C4-2B (cell line): ENCODE results near the gene ADGRV1.

Experiments used
- ZFX ChIP-seq: fragments of 450-650 bp; IDR thresholded peaks from 2 replicates; pipeline ENCODE4 v1.6.1; 2017
- TF ChIP-seq, protein P1 (sequence below): fragments of 450-650 bp; conservative IDR thresholded peaks from 2 replicates; pipeline ENCODE4 v1.5.1; 2017; ENCODE audit warnings: mild to moderate bottlenecking

DNA sequence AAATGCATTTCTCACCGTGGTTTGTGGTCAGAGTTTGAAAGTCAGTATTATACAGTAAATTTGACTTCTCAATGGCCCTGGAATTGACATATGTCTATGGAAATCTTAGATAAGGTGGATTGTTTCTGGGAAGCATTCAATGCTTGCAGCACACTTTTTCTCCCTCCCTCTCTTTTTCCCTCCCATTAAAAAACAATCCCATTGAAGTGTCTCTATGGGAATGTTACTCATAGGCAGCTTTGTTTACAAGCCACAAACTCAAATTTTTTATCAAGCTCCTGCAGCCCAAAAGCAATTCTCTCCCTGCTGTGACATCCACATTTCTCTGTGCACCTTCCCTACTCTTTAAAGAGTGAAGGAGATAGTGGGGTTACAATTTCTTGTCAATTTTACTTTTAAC, 532.4 kb downstream of the ADGRV1 start:
- TF ChIP-seq, protein P1, sequence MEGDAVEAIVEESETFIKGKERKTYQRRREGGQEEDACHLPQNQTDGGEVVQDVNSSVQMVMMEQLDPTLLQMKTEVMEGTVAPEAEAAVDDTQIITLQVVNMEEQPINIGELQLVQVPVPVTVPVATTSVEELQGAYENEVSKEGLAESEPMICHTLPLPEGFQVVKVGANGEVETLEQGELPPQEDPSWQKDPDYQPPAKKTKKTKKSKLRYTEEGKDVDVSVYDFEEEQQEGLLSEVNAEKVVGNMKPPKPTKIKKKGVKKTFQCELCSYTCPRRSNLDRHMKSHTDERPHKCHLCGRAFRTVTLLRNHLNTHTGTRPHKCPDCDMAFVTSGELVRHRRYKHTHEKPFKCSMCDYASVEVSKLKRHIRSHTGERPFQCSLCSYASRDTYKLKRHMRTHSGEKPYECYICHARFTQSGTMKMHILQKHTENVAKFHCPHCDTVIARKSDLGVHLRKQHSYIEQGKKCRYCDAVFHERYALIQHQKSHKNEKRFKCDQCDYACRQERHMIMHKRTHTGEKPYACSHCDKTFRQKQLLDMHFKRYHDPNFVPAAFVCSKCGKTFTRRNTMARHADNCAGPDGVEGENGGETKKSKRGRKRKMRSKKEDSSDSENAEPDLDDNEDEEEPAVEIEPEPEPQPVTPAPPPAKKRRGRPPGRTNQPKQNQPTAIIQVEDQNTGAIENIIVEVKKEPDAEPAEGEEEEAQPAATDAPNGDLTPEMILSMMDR: no peak
- TF ChIP-seq ZFX: no peak
